ENCODE data around the gene PTP4A1.

PTP4A1 gene

GRCh38 chr6:63543982-63544381, 28.3 kb upstream of the PTP4A1 start:
- no peak for TF ChIP-seq CTCF (conservative IDR thresholded peaks at IDR 0.05)
- no peak for TF ChIP-seq ZFX (IDR thresholded peaks at IDR 0.05)
- no peak overlapping the region for H3K27ac ChIP-seq

GRCh38 chr6:63546236-63546635, 26.0 kb upstream of the PTP4A1 start:
- TF ChIP-seq CTCF (conservative IDR thresholded peaks at IDR 0.05), result no peak
- no peak for TF ChIP-seq ZFX (IDR thresholded peaks at IDR 0.05)
- no peak overlapping the region for H3K27ac ChIP-seq

- TF ChIP-seq ZFX (IDR thresholded peaks at IDR 0.05) (no peak), CTCF (conservative IDR thresholded peaks at IDR 0.05) (no peak)
Measured at GRCh38 chr6:63546697-63547096, 25.6 kb upstream of the PTP4A1 start.

GRCh38 chr6:63549076-63549475, 23.2 kb upstream of the PTP4A1 start:
- no peak overlapping the region for H3K27ac ChIP-seq
- TF ChIP-seq CTCF (conservative IDR thresholded peaks at IDR 0.05) (no peak), ZFX (IDR thresholded peaks at IDR 0.05) (no peak)

More at GRCh38 chr6:63546697-63547096, 25.6 kb upstream of the PTP4A1 start:
- no peak overlapping the region for H3K27ac ChIP-seq

- TF ChIP-seq CTCF (conservative IDR thresholded peaks at IDR 0.05), result no peak
- no peak for TF ChIP-seq ZFX (IDR thresholded peaks at IDR 0.05)
- no peak overlapping the region for H3K27ac ChIP-seq
Measured at GRCh38 chr6:63553208-63553607, 19.1 kb upstream of the PTP4A1 start.

GRCh38 chr6:63553900-63554299, 18.4 kb upstream of the PTP4A1 start:
- no peak overlapping the region for H3K27ac ChIP-seq

GRCh38 chr6:63554782-63555181, 17.5 kb upstream of the PTP4A1 start:
- TF ChIP-seq ZFX (IDR thresholded peaks at IDR 0.05) (no peak), CTCF (conservative IDR thresholded peaks at IDR 0.05) (no peak)
- no peak overlapping the region for H3K27ac ChIP-seq

More at GRCh38 chr6:63553900-63554299, 18.4 kb upstream of the PTP4A1 start:
- TF ChIP-seq ZFX (IDR thresholded peaks at IDR 0.05) (no peak), CTCF (conservative IDR thresholded peaks at IDR 0.05) (no peak)
